ENCODE data around the gene GDF7. TPM values are rescaled to one million over a fixed set of nuclear protein-coding genes. Genes with fewer than 3 reads are reported as not detected.

The GDF7 gene
- total RNA-seq, 6 experiments from 2014 or later = 0.95 to 5.0 (median 2.9) TPM

- Histone ChIP-seq H3K4me3 (no peak overlapping the region), H3K27me3 (no peaks in the 10 kb centered on the region), H3K27ac (no peak overlapping the region), H3K9me3 (no peaks in the 10 kb centered on the region), H3K36me3 (no peaks in the 10 kb centered on the region), H3K4me1 (peaks cover 0 to 27% (median 6%) of the 10 kb centered on the region in 4 donors)
- ATAC-seq (no peak), DNase-seq (peak in 1 of 3 donors; percentile 42)
- 89% methylated on average over 4 of the region's 11 CpGs for WGBS (ENCODE audit: insufficient coverage, low coverage, low lambda C conversion rate, missing lambda C conversion rate)
- TF ChIP-seq POLR2A (IDR thresholded peaks at IDR 0.05) (no peak), CTCF (IDR thresholded peaks at IDR 0.05) (no peak)
- intact Hi-C loops (cut with DNase I) = no loop called here
Observed at GRCh38 chr2:20652673-20653575, 14.0 kb upstream of the GDF7 start.

GRCh38 chr2:20653695-20654534 lies 13.0 kb upstream of the GDF7 start:
- DNase-seq = peak in 1 of 3 donors; percentile 20
- Histone ChIP-seq H3K9me3 (no peaks in the 10 kb centered on the region), H3K27me3 (no peaks in the 10 kb centered on the region), H3K36me3 (no peaks in the 10 kb centered on the region), H3K4me1 (peaks cover 0 to 17% (median 6%) of the 10 kb centered on the region in 4 donors), H3K4me3 (no peak overlapping the region), H3K27ac (no peak overlapping the region)
- WGBS (ENCODE audit: insufficient coverage, low coverage, low lambda C conversion rate, missing lambda C conversion rate) = 91% methylated on average over 7 of the region's 7 CpGs
- no peak for TF ChIP-seq POLR2A (IDR thresholded peaks at IDR 0.05)
- no peak for ATAC-seq
- intact Hi-C loops (cut with DNase I) = no loop called here

- Histone ChIP-seq H3K4me1 (peaks cover 0 to 12% (median 4%) of the 10 kb centered on the region in 4 donors), H3K36me3 (no peaks in the 10 kb centered on the region), H3K27me3 (no peaks in the 10 kb centered on the region), H3K4me3 (no peak overlapping the region), H3K9me3 (no peaks in the 10 kb centered on the region), H3K27ac (no peak overlapping the region)
- intact Hi-C loops (cut with DNase I) = no loop called here
- ATAC-seq (no peak), DNase-seq (no peak)
- TF ChIP-seq CTCF (IDR thresholded peaks at IDR 0.05) = no peak
- no peak for TF ChIP-seq POLR2A (IDR thresholded peaks at IDR 0.05)
- 71% methylated on average over 2 of the region's 2 CpGs for WGBS (ENCODE audit: insufficient coverage, low coverage, low lambda C conversion rate, missing lambda C conversion rate)
Observed at GRCh38 chr2:20654535-20654813, 12.5 kb upstream of the GDF7 start.

- Histone ChIP-seq H3K36me3 (no peaks in the 10 kb centered on the region), H3K4me3 (no peak overlapping the region), H3K27me3 (no peaks in the 10 kb centered on the region), H3K9me3 (no peaks in the 10 kb centered on the region), H3K27ac (no peak overlapping the region), H3K4me1 (peaks cover 0 to 2% (median under 1%) of the 10 kb centered on the region in 4 donors)
- WGBS (ENCODE audit: insufficient coverage, low coverage, low lambda C conversion rate, missing lambda C conversion rate) = no CpG with 5 or more reads among the region's 7 CpGs
- peak in 2 of 3 donors; percentile 9 to 46 for DNase-seq
- ATAC-seq = no peak
- intact Hi-C loops (cut with DNase I) = no loop called here
- no peak for TF ChIP-seq CTCF (IDR thresholded peaks at IDR 0.05)
Observed at GRCh38 chr2:20656561-20656960, 10.4 kb upstream of the GDF7 start.

Data from right lobe of liver (tissue), 6 donors.